ENCODE data around the gene FAM53B.
"Not testable (repeated sequence)": the region's sequence is repeated elsewhere in the genome, so short reads cannot be mapped to it uniquely, and the experiment has no call there.

Gene FAM53B

GRCh38 chr10:124595143-124595883, 148.9 kb downstream of the FAM53B start:
- H3K36me3 ChIP-seq (ENCODE audit: insufficient read depth, low read depth, low read length), result no peaks in the 10 kb centered on the region
- H3K9me3 ChIP-seq (ENCODE audit: insufficient read depth, low read depth, low read length), result no peaks in the 10 kb centered on the region
- H3K27me3 ChIP-seq (ENCODE audit: insufficient read depth, low read length), result no peaks in the 10 kb centered on the region
- H3K27ac ChIP-seq (ENCODE audit: low read length), result no peak overlapping the region
- H3K4me3 ChIP-seq (ENCODE audit: low read length), result no peak overlapping the region
- no peaks in the 10 kb centered on the region for H3K4me1 ChIP-seq (ENCODE audit: insufficient read depth, low read length)
- no peak overlapping the region for H3K9ac ChIP-seq (ENCODE audit: low read depth, low read length)

- Histone ChIP-seq H3K27ac (ENCODE audit: low read length) (no peak overlapping the region), H3K4me3 (ENCODE audit: low read length) (no peak overlapping the region), H3K4me1 (ENCODE audit: insufficient read depth, low read length) (no peaks in the 10 kb centered on the region), H3K27me3 (ENCODE audit: insufficient read depth, low read length) (no peaks in the 10 kb centered on the region), H3K9ac (ENCODE audit: low read depth, low read length) (no peak overlapping the region), H3K36me3 (ENCODE audit: insufficient read depth, low read depth, low read length) (no peaks in the 10 kb centered on the region), H3K9me3 (ENCODE audit: insufficient read depth, low read depth, low read length) (no peaks in the 10 kb centered on the region)
Observed at GRCh38 chr10:124594240-124594639, 149.9 kb downstream of the FAM53B start.

- H3K9me3 ChIP-seq (ENCODE audit: insufficient read depth, low read depth, low read length), result no peaks in the 10 kb centered on the region
- H3K27ac ChIP-seq (ENCODE audit: low read length), result no peak overlapping the region
- no peaks in the 10 kb centered on the region for H3K36me3 ChIP-seq (ENCODE audit: insufficient read depth, low read depth, low read length)
- no peaks in the 10 kb centered on the region for H3K27me3 ChIP-seq (ENCODE audit: insufficient read depth, low read length)
- no peak overlapping the region for H3K4me3 ChIP-seq (ENCODE audit: low read length)
- no peaks in the 10 kb centered on the region for H3K4me1 ChIP-seq (ENCODE audit: insufficient read depth, low read length)
- no peak overlapping the region for H3K9ac ChIP-seq (ENCODE audit: low read depth, low read length)
Observed at GRCh38 chr10:124593431-124593985, 150.7 kb downstream of the FAM53B start.

- no peaks in the 10 kb centered on the region for H3K4me1 ChIP-seq (ENCODE audit: insufficient read depth, low read length)
- H3K27ac ChIP-seq (ENCODE audit: low read length), result no peak overlapping the region
- no peaks in the 10 kb centered on the region for H3K36me3 ChIP-seq (ENCODE audit: insufficient read depth, low read depth, low read length)
- no peak overlapping the region for H3K9ac ChIP-seq (ENCODE audit: low read depth, low read length)
- no peaks in the 10 kb centered on the region for H3K27me3 ChIP-seq (ENCODE audit: insufficient read depth, low read length)
- no peak overlapping the region for H3K4me3 ChIP-seq (ENCODE audit: low read length)
- H3K9me3 ChIP-seq (ENCODE audit: insufficient read depth, low read depth, low read length), result no peaks in the 10 kb centered on the region
Observed at GRCh38 chr10:124592736-124593430, 151.3 kb downstream of the FAM53B start.

- Histone ChIP-seq H3K4me1 (ENCODE audit: insufficient read depth, low read length) (no peaks in the 10 kb centered on the region), H3K27me3 (ENCODE audit: insufficient read depth, low read length) (no peaks in the 10 kb centered on the region), H3K4me3 (ENCODE audit: low read length) (no peak overlapping the region), H3K9me3 (ENCODE audit: insufficient read depth, low read depth, low read length) (no peaks in the 10 kb centered on the region), H3K9ac (ENCODE audit: low read depth, low read length) (no peak overlapping the region), H3K36me3 (ENCODE audit: insufficient read depth, low read depth, low read length) (no peaks in the 10 kb centered on the region), H3K27ac (ENCODE audit: low read length) (no peak overlapping the region)
Observed at GRCh38 chr10:124592101-124592500, 152.1 kb downstream of the FAM53B start.

- Histone ChIP-seq H3K36me3 (ENCODE audit: insufficient read depth, low read depth, low read length) (no peaks in the 10 kb centered on the region), H3K9me3 (ENCODE audit: insufficient read depth, low read depth, low read length) (no peaks in the 10 kb centered on the region), H3K4me1 (ENCODE audit: insufficient read depth, low read length) (no peaks in the 10 kb centered on the region), H3K4me3 (ENCODE audit: low read length) (no peak overlapping the region), H3K27ac (ENCODE audit: low read length) (no peak overlapping the region), H3K27me3 (ENCODE audit: insufficient read depth, low read length) (no peaks in the 10 kb centered on the region), H3K9ac (ENCODE audit: low read depth, low read length) (no peak overlapping the region)
Observed at GRCh38 chr10:124591123-124591495, 153.1 kb downstream of the FAM53B start.

GRCh38 chr10:124590216-124591122, 153.7 kb downstream of the FAM53B start:
- no peaks in the 10 kb centered on the region for H3K36me3 ChIP-seq (ENCODE audit: insufficient read depth, low read depth, low read length)
- H3K9me3 ChIP-seq (ENCODE audit: insufficient read depth, low read depth, low read length), result no peaks in the 10 kb centered on the region
- no peak overlapping the region for H3K4me3 ChIP-seq (ENCODE audit: low read length)
- H3K9ac ChIP-seq (ENCODE audit: low read depth, low read length), result no peak overlapping the region
- no peaks in the 10 kb centered on the region for H3K4me1 ChIP-seq (ENCODE audit: insufficient read depth, low read length)
- H3K27me3 ChIP-seq (ENCODE audit: insufficient read depth, low read length), result no peaks in the 10 kb centered on the region
- H3K27ac ChIP-seq (ENCODE audit: low read length), result no peak overlapping the region

GRCh38 chr10:124589491-124590041, 154.6 kb downstream of the FAM53B start:
- H3K4me3 ChIP-seq (ENCODE audit: low read length), result no peak overlapping the region
- H3K27ac ChIP-seq (ENCODE audit: low read length), result no peak overlapping the region
- no peaks in the 10 kb centered on the region for H3K27me3 ChIP-seq (ENCODE audit: insufficient read depth, low read length)
- H3K36me3 ChIP-seq (ENCODE audit: insufficient read depth, low read depth, low read length), result no peaks in the 10 kb centered on the region
- H3K9me3 ChIP-seq (ENCODE audit: insufficient read depth, low read depth, low read length), result no peaks in the 10 kb centered on the region
- no peak overlapping the region for H3K9ac ChIP-seq (ENCODE audit: low read depth, low read length)
- no peaks in the 10 kb centered on the region for H3K4me1 ChIP-seq (ENCODE audit: insufficient read depth, low read length)

GRCh38 chr10:124588736-124589490, 155.3 kb downstream of the FAM53B start:
- no peak overlapping the region for H3K9ac ChIP-seq (ENCODE audit: low read depth, low read length)
- no peak overlapping the region for H3K27ac ChIP-seq (ENCODE audit: low read length)

GRCh38 chr10:124588341-124588735, 155.8 kb downstream of the FAM53B start:
- not testable (repeated sequence) for H3K4me3 ChIP-seq (ENCODE audit: low read length); H3K9me3 ChIP-seq (ENCODE audit: insufficient read depth, low read depth, low read length); H3K4me1 ChIP-seq (ENCODE audit: insufficient read depth, low read length); H3K9ac ChIP-seq (ENCODE audit: low read depth, low read length); H3K27me3 ChIP-seq (ENCODE audit: insufficient read depth, low read length); H3K36me3 ChIP-seq (ENCODE audit: insufficient read depth, low read depth, low read length); H3K27ac ChIP-seq (ENCODE audit: low read length)

More at GRCh38 chr10:124588736-124589490, 155.3 kb downstream of the FAM53B start:
- Histone ChIP-seq H3K9me3 (ENCODE audit: insufficient read depth, low read depth, low read length) (no peaks in the 10 kb centered on the region), H3K36me3 (ENCODE audit: insufficient read depth, low read depth, low read length) (no peaks in the 10 kb centered on the region), H3K27me3 (ENCODE audit: insufficient read depth, low read length) (no peaks in the 10 kb centered on the region), H3K4me1 (ENCODE audit: insufficient read depth, low read length) (no peaks in the 10 kb centered on the region), H3K4me3 (ENCODE audit: low read length) (no peak overlapping the region)

GRCh38 chr10:124587811-124588211, 156.4 kb downstream of the FAM53B start:
- Histone ChIP-seq H3K27ac (ENCODE audit: low read length) (no peak overlapping the region), H3K9ac (ENCODE audit: low read depth, low read length) (no peak overlapping the region), H3K4me1 (ENCODE audit: insufficient read depth, low read length) (no peaks in the 10 kb centered on the region), H3K4me3 (ENCODE audit: low read length) (no peak overlapping the region), H3K27me3 (ENCODE audit: insufficient read depth, low read length) (no peaks in the 10 kb centered on the region), H3K36me3 (ENCODE audit: insufficient read depth, low read depth, low read length) (no peaks in the 10 kb centered on the region), H3K9me3 (ENCODE audit: insufficient read depth, low read depth, low read length) (no peaks in the 10 kb centered on the region)

Measured in iPS-20b (cell line).